Endothelial cell of umbilical vein (primary cell): ENCODE measurements around the gene MEOX2. TPM values are rescaled to one million over a fixed set of nuclear protein-coding genes. Genes with fewer than 3 reads are reported as not detected.

Experiments
- BruUV-seq: library from RNA; stranded (reverse); fragments of 400-500 nt; replicated peaks from 2 replicates; lab custom pipeline; 2021; lab: Mats Ljungman, UMichigan
- CTCF ChIA-PET: fragments of 300-600, 350-600 bp; sonication (Branson Sonifier 250); formaldehyde crosslinking; loops from one replicate; lab custom pipeline; 2021; ENCODE audit warnings: antibody characterized with exemption, inconsistent platforms; lab: Charles Lee
- POLR2A ChIA-PET: fragments of 300-600, 350-600 bp; sonication (Branson Sonifier 250); formaldehyde crosslinking; loops from one replicate; lab custom pipeline; 2021; ENCODE audit warnings: antibody characterized with exemption, inconsistent platforms; lab: Charles Lee
- DNase-seq: peaks from one replicate; pipeline ENCODE4 v3.0.0-alpha.2; 2011; ENCODE audit warnings: low read depth, low spot score
- FAIRE-seq: peaks from 2 replicates; lab custom pipeline; 2011; peaks lifted over from hg19 to GRCh38; lab: Jason Lieb, UNC
- H2AFZ ChIP-seq: 2 replicates; pipeline ENCODE4 v1.6.0; 2012; ENCODE audit warnings: low read depth, low read length, control low read depth, inconsistent platforms
- H3K27ac ChIP-seq: 2 replicates; pipeline ENCODE4 v1.5.1; 2011; ENCODE audit warnings: low read depth, mild to moderate bottlenecking, control low read depth, low read length, moderate library complexity; ENCODE audit not compliant: insufficient read depth
- H3K27me3 ChIP-seq, 2 experiments: 2 replicates each; pipeline versions ENCODE4 v1.6.0 to v1.6.1; 2011; ENCODE audit warnings: low read length in 2 of 2, mixed read lengths in 1 of 2; ENCODE audit not compliant: control insufficient read depth in 2 of 2, insufficient read depth in 2 of 2
- H3K36me3 ChIP-seq, 2 experiments: 2 replicates in 1 of 2; 3 replicates in 1 of 2; pipeline ENCODE4 v1.5.1; 2011; ENCODE audit warnings: low read length in 2 of 2, mild to moderate bottlenecking in 1 of 2, moderate library complexity in 1 of 2; ENCODE audit not compliant: control insufficient read depth in 2 of 2, insufficient read depth in 2 of 2; ENCODE audit errors: extremely low read depth in 1 of 2
- H3K4me1 ChIP-seq: 3 replicates; pipeline ENCODE4 v1.5.1; 2011; ENCODE audit warnings: mild to moderate bottlenecking, low read length; ENCODE audit not compliant: control insufficient read depth, insufficient read depth; ENCODE audit errors: extremely low read depth
- H3K4me2 ChIP-seq: 2 replicates; pipeline ENCODE4 v1.6.1; 2011; ENCODE audit warnings: low read length, control low read depth, mixed read lengths; ENCODE audit not compliant: insufficient read depth
- H3K4me3 ChIP-seq, 3 experiments: fragments of 200-600 bp in 1 of 3; sonication (generic), shearing (Covaris generic) in 1 of 3; replicated peaks in 1 of 3; 2 replicates each; pipeline ENCODE4 v1.5.1; 2011 to 2016; ENCODE audit warnings: control low read depth in 3 of 3, low read length in 3 of 3, mild to moderate bottlenecking in 2 of 3, inconsistent platforms in 1 of 3, low read depth in 1 of 3, moderate library complexity in 1 of 3; ENCODE audit not compliant: insufficient read depth in 1 of 3
- H3K79me2 ChIP-seq: 2 replicates; pipeline ENCODE4 v1.6.0; 2012; ENCODE audit warnings: low read length, inconsistent platforms; ENCODE audit not compliant: control insufficient read depth, insufficient read depth
- H3K9ac ChIP-seq: replicated peaks from 2 replicates; pipeline ENCODE3; 2011; ENCODE audit warnings: low read length, control low read depth; ENCODE audit not compliant: insufficient read depth; ENCODE audit errors: extremely low read depth
- H3K9me1 ChIP-seq: replicated peaks from 3 replicates; pipeline ENCODE4 v1.6.0; 2011; ENCODE audit warnings: mild to moderate bottlenecking, low read length; ENCODE audit not compliant: control insufficient read depth, insufficient read depth; ENCODE audit errors: extremely low read depth
- H3K9me3 ChIP-seq: replicated peaks from 2 replicates; pipeline ENCODE4 v1.5.1; 2012; ENCODE audit warnings: low read length, inconsistent platforms; ENCODE audit not compliant: control insufficient read depth, insufficient read depth
- H4K20me1 ChIP-seq: replicated peaks from 2 replicates; pipeline ENCODE3; 2011; ENCODE audit warnings: mild to moderate bottlenecking, low read length; ENCODE audit not compliant: control insufficient read depth, insufficient read depth; ENCODE audit errors: extremely low read depth
- EZH2 ChIP-seq: IDR thresholded peaks from 2 replicates; pipeline ENCODE4 v1.6.1; 2012; ENCODE audit warnings: borderline replicate concordance, low read depth, mild to moderate bottlenecking, moderate library complexity, low read length, inconsistent platforms; ENCODE audit not compliant: severe bottlenecking
- FOS ChIP-seq: IDR thresholded peaks from 2 replicates; pipeline ENCODE4 v1.6.1; 2011; ENCODE audit warnings: mild to moderate bottlenecking, low read length, moderate library complexity, borderline replicate concordance; ENCODE audit not compliant: insufficient read depth
- GATA2 ChIP-seq: IDR thresholded peaks from 2 replicates; pipeline ENCODE4 v1.7.0; 2011; ENCODE audit warnings: low read depth, mild to moderate bottlenecking, moderate library complexity, mixed read lengths, low read length; ENCODE audit not compliant: insufficient read length, insufficient read depth
- JUN ChIP-seq: IDR thresholded peaks from 2 replicates; pipeline ENCODE4 v1.6.1; 2011; ENCODE audit warnings: borderline replicate concordance, low read depth; ENCODE audit not compliant: insufficient read length, insufficient read depth
- MYC ChIP-seq: IDR thresholded peaks from one replicate; pipeline ENCODE4 v1.6.1; 2011; ENCODE audit warnings: mild to moderate bottlenecking, low read depth, low read length
- POLR2A ChIP-seq: IDR thresholded peaks from 2 replicates; pipeline ENCODE4 v1.6.1; 2012; ENCODE audit warnings: low read depth, mild to moderate bottlenecking, control low read depth, low read length
- POLR2AphosphoS5 ChIP-seq: IDR thresholded peaks from 2 replicates; pipeline ENCODE4 v1.6.1; 2012; ENCODE audit warnings: low read depth, mild to moderate bottlenecking, control low read depth, low read length, moderate library complexity; ENCODE audit not compliant: insufficient read depth
- dilution Hi-C: fragments of 300-500 bp; cut with MboI; formaldehyde crosslinking; loops from one replicate; pipeline ENCODE4 v1.15.0; 2019; ENCODE audit warnings: low sequenced_read_pairs; ENCODE audit not compliant: extremely low pct_ligation_motif_present
- intact Hi-C: fragments of 100-400 bp; cut with micrococcal nuclease; formaldehyde crosslinking; loops from one replicate; pipeline ENCODE4 v1.10.0; 2022
- polyA plus RNA-seq, 4 experiments: library from polyadenylated mRNA; depleted of rRNA in 3 of 4; stranded (reverse) in 3 of 4; unstranded in 1 of 4; fragments of >200 nt; gene quantifications; 2 replicates each; pipeline versions ENCODE4 v1.2.1 to v1.2.3, GENCODE V29; 2011 to 2012; ENCODE audit warnings: missing spikeins in 1 of 4
- total RNA-seq: library from RNA; stranded (reverse); gene quantifications from 2 replicates; pipeline ENCODE4 v1.2.3, GENCODE V29; 2021
- TF ChIP-seq, protein P1 (sequence below), 2 donors: IDR thresholded peaks; 1 replicate in 1 of 2; 2 replicates in 1 of 2; pipeline ENCODE4 v1.5.1; 2011; ENCODE audit warnings: low read length in 2 of 2, mild to moderate bottlenecking in 2 of 2, moderate library complexity in 2 of 2, control low read depth in 1 of 2, inconsistent platforms in 1 of 2, low read depth in 1 of 2; ENCODE audit not compliant: insufficient read depth in 1 of 2; ENCODE audit errors: extremely low read depth in 1 of 2

Gene MEOX2
- total and polyA plus RNA-seq, 2 donors (not counting 3 experiments of a cell fraction or from before 2014, with no cell fraction given) = 11.6 to 45.1 TPM

DNA sequence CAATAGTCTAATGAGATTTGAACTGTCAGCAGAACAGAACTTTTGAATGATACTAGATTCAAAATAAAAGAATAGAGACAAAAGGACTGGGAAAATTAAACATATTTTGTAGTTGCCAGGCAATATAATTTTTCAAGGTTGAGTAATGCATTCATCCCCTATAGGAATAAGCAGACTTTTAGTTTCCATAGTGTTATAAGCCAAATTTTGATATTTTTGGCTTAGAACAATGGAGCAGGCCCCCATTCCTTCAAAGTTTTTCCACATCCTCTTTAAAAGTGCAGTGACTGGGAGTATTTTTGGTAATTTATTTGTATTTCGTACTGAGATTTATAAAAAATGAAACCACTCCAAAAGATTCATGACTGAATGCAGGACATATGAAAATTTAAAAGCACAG, 24.0 kb downstream of the MEOX2 start:
- no peak overlapping the region for H2AFZ ChIP-seq
- H3K27me3 ChIP-seq = no peaks in the 10 kb centered on the region
- no peaks in the 10 kb centered on the region for H3K9me3 ChIP-seq
- H3K79me2 ChIP-seq = peaks cover 10% of the 10 kb centered on the region
- POLR2A ChIA-PET = no interaction called here
- H3K9ac ChIP-seq = no peak overlapping the region
- no peaks in the 10 kb centered on the region for H3K36me3 ChIP-seq
- no TSS peak for BruUV-seq
- H3K9me1 ChIP-seq = no peaks in the 10 kb centered on the region
- no peak overlapping the region for H3K4me2 ChIP-seq
- intact Hi-C loops (no loop called here), dilution Hi-C loops (no loop called here)
- CTCF ChIA-PET = no interaction called here
- peaks cover 13% of the 10 kb centered on the region for H3K4me1 ChIP-seq
- TF ChIP-seq JUN (no peak), EZH2 (no peak), POLR2AphosphoS5 (no peak), MYC (no peak), FOS (no peak), POLR2A (no peak), GATA2 (no peak)
- TF ChIP-seq, protein P1, sequence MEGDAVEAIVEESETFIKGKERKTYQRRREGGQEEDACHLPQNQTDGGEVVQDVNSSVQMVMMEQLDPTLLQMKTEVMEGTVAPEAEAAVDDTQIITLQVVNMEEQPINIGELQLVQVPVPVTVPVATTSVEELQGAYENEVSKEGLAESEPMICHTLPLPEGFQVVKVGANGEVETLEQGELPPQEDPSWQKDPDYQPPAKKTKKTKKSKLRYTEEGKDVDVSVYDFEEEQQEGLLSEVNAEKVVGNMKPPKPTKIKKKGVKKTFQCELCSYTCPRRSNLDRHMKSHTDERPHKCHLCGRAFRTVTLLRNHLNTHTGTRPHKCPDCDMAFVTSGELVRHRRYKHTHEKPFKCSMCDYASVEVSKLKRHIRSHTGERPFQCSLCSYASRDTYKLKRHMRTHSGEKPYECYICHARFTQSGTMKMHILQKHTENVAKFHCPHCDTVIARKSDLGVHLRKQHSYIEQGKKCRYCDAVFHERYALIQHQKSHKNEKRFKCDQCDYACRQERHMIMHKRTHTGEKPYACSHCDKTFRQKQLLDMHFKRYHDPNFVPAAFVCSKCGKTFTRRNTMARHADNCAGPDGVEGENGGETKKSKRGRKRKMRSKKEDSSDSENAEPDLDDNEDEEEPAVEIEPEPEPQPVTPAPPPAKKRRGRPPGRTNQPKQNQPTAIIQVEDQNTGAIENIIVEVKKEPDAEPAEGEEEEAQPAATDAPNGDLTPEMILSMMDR (IDR thresholded peaks at IDR 0.05; ENCODE audit: extremely low read depth in 1 of 2, insufficient read depth in 1 of 2, low read depth in 1 of 2, low read length in 2 of 2) = no peak
- no peak for FAIRE-seq
- H3K4me3 ChIP-seq = no peak overlapping the region
- H3K27ac ChIP-seq = no peak overlapping the region
- no peak for DNase-seq
- no peaks in the 10 kb centered on the region for H4K20me1 ChIP-seq
